Testis (tissue), 2 donors: ENCODE measurements around the gene COL23A1.

Experiments
- CTCF ChIP-seq, 3 experiments: fragments of 450-650 bp in 2 of 3; fragments of 200-600 bp in 1 of 3; sonication (generic) in 1 of 3; IDR thresholded peaks; one replicate each; pipeline ENCODE4 v1.5.1; 2016 to 2019; ENCODE audit warnings: antibody characterized with exemption in 3 of 3, mild to moderate bottlenecking in 2 of 3, moderate library complexity in 1 of 3
- POLR2A ChIP-seq: fragments of 450-650 bp; IDR thresholded peaks from one replicate; pipeline ENCODE4 v1.6.1; 2017; ENCODE audit warnings: antibody characterized with exemption, mild to moderate bottlenecking, moderate library complexity

- TF ChIP-seq CTCF (IDR thresholded peaks at IDR 0.05) = no peak
- no peak for TF ChIP-seq POLR2A
These were observed 280.8 kb downstream of the COL23A1 start for GRCh38 chr5:178309271-178310013.
